Sigmoid colon (tissue), 4 donors: ENCODE results near the gene RNMT.

ENCODE experiments used
- CTCF ChIP-seq, 4 experiments: fragments of 450-650 bp in 3 of 4; fragments of 200-600 bp in 1 of 4; IDR thresholded peaks; one replicate each; pipeline ENCODE4 v1.5.1; 2016 to 2019; ENCODE audit warnings: antibody characterized with exemption in 4 of 4, mild to moderate bottlenecking in 3 of 4, moderate library complexity in 2 of 4
- POLR2A ChIP-seq, 2 donors: fragments of 450-650 bp; IDR thresholded peaks; one replicate each; pipeline ENCODE4 v1.6.1; 2016; ENCODE audit warnings: antibody characterized with exemption in 2 of 2, mild to moderate bottlenecking in 2 of 2, moderate library complexity in 2 of 2
- POLR2AphosphoS5 ChIP-seq, 4 donors: sonication (generic); formaldehyde crosslinking; IDR thresholded peaks; one replicate each; pipeline ENCODE4 v1.6.1; 2017; ENCODE audit warnings: antibody characterized with exemption in 4 of 4

DNA sequence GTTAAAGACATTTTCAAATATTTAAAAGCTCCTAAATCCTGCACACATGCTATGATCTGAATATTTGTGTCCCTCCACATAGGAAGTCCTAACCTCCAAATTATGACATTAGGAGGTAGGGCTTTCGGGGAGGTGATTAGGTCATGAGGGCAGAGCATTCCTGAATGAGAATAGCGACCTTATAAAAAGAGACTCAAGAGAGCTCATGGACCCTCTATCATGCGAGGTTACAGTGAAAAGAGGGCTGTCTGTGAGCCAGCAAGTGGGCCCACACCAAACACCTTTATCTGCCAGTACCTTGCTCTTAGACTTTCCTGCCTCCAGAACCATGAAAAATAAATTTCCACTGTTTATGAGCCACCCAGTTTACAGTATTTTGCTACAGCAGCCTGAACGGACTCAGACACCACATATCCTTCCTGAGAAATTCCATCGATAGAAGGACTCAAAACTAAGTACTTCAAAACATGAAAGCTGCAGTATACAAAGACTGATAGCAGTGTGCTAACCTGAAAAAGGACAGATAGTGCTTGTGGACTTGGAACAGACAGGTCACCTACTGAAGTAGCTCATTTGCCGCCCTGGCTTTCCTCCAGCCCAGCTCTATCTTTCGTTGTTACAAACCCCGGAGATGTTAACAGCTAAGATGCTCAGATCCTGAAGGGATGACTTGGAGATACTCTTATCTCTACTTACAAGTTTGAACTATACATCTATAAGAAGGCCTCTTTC, 13.9 kb upstream of the RNMT start:
- TF ChIP-seq CTCF (IDR thresholded peaks at IDR 0.05) (no peak), POLR2AphosphoS5 (IDR thresholded peaks at IDR 0.05) (no peak), POLR2A (IDR thresholded peaks at IDR 0.05) (no peak)
